OCI-LY7 (cell line): ENCODE measurements around the gene ABCC3.

Experiments
- CTCF ChIP-seq: fragments of 200-600 bp; sonication (generic); conservative IDR thresholded peaks from 2 replicates; pipeline ENCODE4 v1.5.1; 2014; ENCODE audit warnings: mild to moderate bottlenecking, antibody characterized with exemption, low read length, moderate library complexity, mixed read lengths
- EZH2phosphoT487 ChIP-seq: fragments of 200-600 bp; sonication (generic); IDR thresholded peaks from 2 replicates; pipeline ENCODE4 v1.6.1; 2018; ENCODE audit warnings: low read depth, borderline replicate concordance, mild to moderate bottlenecking, mixed run types, antibody characterized with exemption, low read length, moderate library complexity, mixed read lengths

- TF ChIP-seq CTCF (peak; percentile 58; the same call in 1 of the 2 replicates), EZH2phosphoT487 (no peak)
Measured at GRCh38 chr17:50603340-50603739, 31.3 kb upstream of the ABCC3 start.
